Retinal pigment epithelial cell (primary cell): ENCODE results near the gene GGTA1.
"Not testable (repeated sequence)": the region's sequence is repeated elsewhere in the genome, so short reads cannot be mapped to it uniquely, and the experiment has no call there.

ENCODE experiments used
- DNase-seq: peaks from one replicate; pipeline ENCODE4 v3.0.0-alpha.2; 2010; ENCODE audit warnings: low read depth
- H3K4me3 ChIP-seq: 2 replicates; pipeline ENCODE4 v1.5.1; 2011; ENCODE audit warnings: mild to moderate bottlenecking, low read length, control low read depth, moderate library complexity
- TF ChIP-seq, protein P1 (sequence below): conservative IDR thresholded peaks from 2 replicates; pipeline ENCODE4 v1.5.1; 2011; ENCODE audit warnings: low read depth, low read length, control low read depth, inconsistent platforms

The GGTA1 gene

DNA sequence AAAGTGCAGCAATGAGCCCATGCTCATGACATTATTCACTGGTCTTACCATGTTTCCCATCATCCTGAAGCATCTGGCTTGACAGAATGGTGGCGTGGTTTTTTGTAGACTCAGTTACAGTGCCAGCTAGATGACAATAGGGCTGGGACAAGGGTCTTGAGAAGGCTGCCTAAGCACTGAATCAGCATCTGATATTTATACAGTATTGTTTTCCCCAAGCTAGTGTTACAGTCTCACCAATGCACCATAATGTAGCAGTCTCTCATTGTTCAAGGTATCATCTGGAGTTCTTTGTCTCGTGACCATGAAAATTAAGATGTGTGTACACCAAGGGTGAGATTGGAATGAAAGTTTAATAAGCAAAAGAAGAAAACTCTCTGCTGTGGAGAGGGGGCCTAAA lies 19.0 kb upstream of the GGTA1 start:
- no peak overlapping the region for H3K4me3 ChIP-seq
- DNase-seq = no peak
- TF ChIP-seq, protein P1, sequence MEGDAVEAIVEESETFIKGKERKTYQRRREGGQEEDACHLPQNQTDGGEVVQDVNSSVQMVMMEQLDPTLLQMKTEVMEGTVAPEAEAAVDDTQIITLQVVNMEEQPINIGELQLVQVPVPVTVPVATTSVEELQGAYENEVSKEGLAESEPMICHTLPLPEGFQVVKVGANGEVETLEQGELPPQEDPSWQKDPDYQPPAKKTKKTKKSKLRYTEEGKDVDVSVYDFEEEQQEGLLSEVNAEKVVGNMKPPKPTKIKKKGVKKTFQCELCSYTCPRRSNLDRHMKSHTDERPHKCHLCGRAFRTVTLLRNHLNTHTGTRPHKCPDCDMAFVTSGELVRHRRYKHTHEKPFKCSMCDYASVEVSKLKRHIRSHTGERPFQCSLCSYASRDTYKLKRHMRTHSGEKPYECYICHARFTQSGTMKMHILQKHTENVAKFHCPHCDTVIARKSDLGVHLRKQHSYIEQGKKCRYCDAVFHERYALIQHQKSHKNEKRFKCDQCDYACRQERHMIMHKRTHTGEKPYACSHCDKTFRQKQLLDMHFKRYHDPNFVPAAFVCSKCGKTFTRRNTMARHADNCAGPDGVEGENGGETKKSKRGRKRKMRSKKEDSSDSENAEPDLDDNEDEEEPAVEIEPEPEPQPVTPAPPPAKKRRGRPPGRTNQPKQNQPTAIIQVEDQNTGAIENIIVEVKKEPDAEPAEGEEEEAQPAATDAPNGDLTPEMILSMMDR = no peak

DNA sequence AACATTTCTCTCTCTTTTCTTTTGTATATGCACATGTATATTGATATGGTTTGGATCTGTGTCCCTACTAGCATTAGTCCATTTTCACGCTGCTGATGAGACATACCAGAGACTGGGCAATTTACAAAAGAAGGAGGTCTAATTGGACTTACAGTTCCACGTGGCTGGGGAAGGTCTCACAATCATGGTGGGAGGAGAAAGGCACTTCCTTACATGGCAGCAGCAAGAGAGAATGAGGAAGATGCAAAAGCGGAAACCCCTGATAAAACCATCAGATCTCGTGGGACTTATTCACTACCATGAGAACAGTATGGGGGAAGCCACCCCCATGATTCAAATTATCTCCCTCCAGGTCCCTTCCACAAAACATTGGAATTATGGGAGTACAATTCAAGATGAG lies 13.5 kb upstream of the GGTA1 start:
- H3K4me3 ChIP-seq, DNase-seq: not testable (repeated sequence)

DNA sequence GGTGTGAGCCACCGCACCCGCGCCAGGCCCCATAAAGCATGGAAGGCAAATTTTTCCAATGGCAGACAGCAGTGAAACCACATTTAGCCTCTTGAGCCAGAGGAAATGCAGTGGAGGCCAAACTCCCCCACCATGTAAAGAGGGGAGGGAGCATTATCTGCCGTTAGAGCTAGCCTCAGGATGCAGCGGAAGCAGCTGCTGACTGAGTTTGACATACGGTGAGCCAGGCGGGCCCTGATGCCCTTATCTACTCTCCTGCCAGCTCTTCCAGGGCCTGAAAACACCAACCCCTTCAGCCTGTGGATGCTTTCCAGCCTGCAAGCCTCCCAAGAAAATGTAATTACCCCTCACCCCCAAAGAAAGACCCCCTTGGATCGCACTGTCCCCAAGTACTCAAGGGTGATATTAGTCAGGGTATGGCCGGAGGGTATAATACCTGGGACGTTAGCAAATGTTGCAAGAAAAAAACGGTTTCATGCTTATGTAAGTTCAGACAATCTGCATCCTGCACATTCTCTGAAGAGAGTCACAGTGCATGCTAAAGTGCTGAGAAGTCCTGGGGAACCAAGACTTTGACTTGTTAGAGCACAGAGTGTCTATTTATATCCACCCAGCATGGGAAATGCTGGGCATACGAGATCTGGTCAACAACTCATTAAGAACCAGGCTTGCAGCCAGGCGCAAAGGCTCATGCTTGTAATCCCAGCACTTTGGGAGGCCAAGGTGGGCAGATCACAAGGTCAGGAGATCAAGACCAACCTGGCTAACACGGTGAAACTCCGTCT lies 11.3 kb upstream of the GGTA1 start:
- DNase-seq = peak; percentile 16
- no peak overlapping the region for H3K4me3 ChIP-seq
- TF ChIP-seq, protein P1 = no peak

DNA sequence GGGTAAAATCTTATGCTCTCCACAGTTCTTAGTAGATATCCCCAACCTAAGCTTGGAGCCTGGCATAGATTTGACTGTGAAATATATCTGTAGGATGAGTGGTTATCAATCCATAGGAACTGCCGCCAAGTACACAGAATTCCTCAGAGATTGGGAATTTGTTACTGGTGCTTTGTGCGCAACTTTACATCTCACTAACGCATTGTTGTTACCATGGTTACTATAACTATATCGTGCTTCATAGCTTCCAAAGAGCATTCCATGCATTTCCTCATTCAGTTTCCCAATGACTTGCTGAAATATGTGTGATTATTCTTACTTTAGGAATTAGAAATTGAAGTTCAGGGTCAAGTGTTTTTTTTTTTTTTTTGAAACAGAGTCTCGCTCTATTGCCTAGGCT lies 9.5 kb upstream of the GGTA1 start:
- TF ChIP-seq, protein P1 = no peak
- DNase-seq = no peak
- H3K4me3 ChIP-seq = no peak overlapping the region

DNA sequence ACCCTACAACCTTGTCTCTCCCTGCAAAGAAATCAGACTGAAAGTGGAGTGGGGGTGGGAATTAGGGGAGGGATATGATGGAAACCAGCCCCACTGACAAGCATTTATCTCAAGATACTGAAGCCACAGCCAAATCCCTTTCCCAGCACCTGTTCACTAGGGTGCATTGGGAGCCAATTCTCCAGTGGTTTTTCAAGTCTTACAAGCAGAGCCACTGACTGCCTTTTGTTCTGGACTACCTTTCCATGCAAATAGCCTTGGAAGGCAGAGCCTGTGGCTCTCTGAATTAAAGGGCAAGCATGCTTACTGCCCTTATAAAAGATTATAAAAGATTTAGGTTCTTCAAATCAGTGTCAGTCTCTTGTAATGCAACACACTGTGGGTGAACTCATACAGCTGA lies 8.8 kb upstream of the GGTA1 start:
- no peak for DNase-seq
- TF ChIP-seq, protein P1 = no peak
- H3K4me3 ChIP-seq = no peak overlapping the region

DNA sequence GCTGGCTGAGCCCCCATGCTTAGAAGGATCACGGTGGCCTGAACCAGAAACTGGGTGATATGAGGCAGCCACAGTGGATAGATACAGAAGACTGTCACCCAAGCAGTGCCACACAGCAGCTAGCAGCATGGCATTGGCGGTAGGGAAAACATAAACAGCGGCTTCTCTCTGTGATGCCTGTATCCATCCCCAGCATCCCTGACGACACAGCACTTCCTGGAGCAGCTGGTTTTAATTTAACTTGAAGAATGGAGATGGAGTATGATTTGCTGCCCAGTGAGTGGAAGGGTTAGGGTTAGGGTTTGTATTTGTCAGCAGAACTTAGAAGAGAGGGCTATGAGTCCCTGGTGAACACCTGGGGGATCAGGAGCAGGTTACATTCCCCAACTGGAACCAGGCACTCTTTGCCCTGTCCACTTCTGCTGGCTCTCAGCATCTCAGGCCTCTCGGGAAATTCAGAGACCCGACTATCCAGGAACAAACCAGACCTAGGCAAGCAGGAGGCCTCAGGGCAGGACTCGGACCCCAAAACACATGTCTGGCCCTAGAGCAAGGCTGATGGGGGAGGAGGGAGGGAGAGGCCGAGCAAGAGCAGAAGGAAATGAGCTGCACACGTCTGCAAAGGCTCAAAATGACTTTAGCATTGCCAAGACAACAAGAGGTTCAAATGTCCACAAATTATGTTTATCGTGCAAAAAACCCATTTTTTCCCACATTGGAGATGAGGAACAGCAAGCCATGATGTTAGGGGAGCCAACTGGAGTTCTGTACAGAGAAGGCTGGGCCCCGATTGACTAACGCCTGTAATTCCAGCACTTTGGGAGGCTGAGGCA lies 6.5 kb upstream of the GGTA1 start:
- TF ChIP-seq, protein P1 = no peak
- DNase-seq = no peak
- no peak overlapping the region for H3K4me3 ChIP-seq

DNA sequence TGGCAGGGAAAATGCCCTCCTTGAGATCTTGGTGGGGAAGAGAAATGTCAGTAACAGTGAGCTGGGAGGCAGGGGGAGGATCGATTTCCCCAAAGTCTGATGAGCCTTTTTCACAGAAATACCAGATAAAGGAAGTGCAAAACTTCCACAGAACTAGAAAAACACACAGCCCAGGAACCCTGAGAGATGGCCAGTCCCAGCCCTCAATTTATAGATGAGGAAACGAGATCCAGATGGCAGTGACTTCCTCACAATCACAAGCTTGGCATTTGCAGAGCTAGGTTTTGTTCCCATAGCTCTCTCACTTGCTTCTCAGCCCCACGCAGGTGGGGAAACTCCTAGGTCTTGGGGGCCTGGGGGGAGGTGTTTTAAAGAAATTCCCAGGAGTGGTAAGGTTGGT lies 3.8 kb upstream of the GGTA1 start:
- TF ChIP-seq, protein P1 = no peak
- H3K4me3 ChIP-seq = no peak overlapping the region
- DNase-seq = no peak
